ENCODE measurements around the gene CCDC14.

DNA sequence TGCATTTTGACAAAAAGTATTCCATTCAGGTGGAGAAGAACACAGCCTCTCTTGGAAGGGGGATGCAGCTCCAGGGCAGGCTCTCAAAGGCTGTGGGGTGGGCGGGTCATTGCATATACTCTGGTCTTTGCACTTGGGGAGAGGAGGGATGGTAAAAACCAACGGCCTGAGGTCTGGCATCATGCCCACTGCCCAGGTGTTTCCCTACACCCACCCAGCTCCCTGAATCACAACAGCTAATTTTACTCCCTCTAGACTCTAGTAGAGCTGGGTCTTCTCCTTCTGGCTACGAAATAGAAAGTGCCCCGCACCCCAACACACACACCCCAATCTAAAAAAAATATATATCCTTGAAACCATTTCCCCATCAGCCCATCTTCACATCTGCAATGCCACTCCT lies 77.9 kb downstream of the CCDC14 start:
- TF ChIP-seq, protein P1, sequence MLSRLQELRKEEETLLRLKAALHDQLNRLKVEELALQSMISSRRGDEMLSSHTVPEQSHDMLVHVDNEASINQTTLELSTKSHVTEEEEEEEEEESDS (CRISPR knock-in tag; IDR thresholded peaks at IDR 0.05), result no peak
- TF ChIP-seq, protein P2, sequence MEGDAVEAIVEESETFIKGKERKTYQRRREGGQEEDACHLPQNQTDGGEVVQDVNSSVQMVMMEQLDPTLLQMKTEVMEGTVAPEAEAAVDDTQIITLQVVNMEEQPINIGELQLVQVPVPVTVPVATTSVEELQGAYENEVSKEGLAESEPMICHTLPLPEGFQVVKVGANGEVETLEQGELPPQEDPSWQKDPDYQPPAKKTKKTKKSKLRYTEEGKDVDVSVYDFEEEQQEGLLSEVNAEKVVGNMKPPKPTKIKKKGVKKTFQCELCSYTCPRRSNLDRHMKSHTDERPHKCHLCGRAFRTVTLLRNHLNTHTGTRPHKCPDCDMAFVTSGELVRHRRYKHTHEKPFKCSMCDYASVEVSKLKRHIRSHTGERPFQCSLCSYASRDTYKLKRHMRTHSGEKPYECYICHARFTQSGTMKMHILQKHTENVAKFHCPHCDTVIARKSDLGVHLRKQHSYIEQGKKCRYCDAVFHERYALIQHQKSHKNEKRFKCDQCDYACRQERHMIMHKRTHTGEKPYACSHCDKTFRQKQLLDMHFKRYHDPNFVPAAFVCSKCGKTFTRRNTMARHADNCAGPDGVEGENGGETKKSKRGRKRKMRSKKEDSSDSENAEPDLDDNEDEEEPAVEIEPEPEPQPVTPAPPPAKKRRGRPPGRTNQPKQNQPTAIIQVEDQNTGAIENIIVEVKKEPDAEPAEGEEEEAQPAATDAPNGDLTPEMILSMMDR (IDR thresholded peaks at IDR 0.05 in 2 of 3, conservative IDR thresholded peaks at IDR 0.05 in 1 of 3; ENCODE audit: insufficient read depth in 2 of 3, low read depth in 1 of 3, low read length in 3 of 3), result no peak
- TF ChIP-seq HNRNPH1 (optimal IDR thresholded peaks at IDR 0.05; ENCODE audit: low read depth, low read length) (no peak), MITF (IDR thresholded peaks at IDR 0.05) (no peak), USF2 (CRISPR knock-in tag; IDR thresholded peaks at IDR 0.05) (no peak), GABPA (tag; conservative IDR thresholded peaks at IDR 0.05; ENCODE audit: low read depth) (no peak), PREB (CRISPR knock-in tag; IDR thresholded peaks at IDR 0.05) (no peak), ZZZ3 (IDR thresholded peaks at IDR 0.05) (no peak), NFYB (IDR thresholded peaks at IDR 0.05; ENCODE audit: extremely low read depth, insufficient read length) (no peak), SMARCC2 (IDR thresholded peaks at IDR 0.05; ENCODE audit: low read depth) (no peak), ELF4 (CRISPR knock-in tag; IDR thresholded peaks at IDR 0.05) (no peak)
